Nasal cavity respiratory epithelium epithelial cell of viscerocranial mucosa (primary cell): ENCODE data around the gene JAML. TPM values are rescaled to one million over a fixed set of nuclear protein-coding genes. Genes with fewer than 3 reads are reported as not detected.

Source experiments
- total RNA-seq: library from RNA; depleted of rRNA; stranded (reverse); fragments of >200 nt; gene quantifications from 2 replicates; pipeline ENCODE4 v1.2.3, GENCODE V29; 2014

Gene JAML, protein sequence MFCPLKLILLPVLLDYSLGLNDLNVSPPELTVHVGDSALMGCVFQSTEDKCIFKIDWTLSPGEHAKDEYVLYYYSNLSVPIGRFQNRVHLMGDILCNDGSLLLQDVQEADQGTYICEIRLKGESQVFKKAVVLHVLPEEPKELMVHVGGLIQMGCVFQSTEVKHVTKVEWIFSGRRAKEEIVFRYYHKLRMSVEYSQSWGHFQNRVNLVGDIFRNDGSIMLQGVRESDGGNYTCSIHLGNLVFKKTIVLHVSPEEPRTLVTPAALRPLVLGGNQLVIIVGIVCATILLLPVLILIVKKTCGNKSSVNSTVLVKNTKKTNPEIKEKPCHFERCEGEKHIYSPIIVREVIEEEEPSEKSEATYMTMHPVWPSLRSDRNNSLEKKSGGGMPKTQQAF
- total RNA-seq = not detected in 2 replicates

DNA sequence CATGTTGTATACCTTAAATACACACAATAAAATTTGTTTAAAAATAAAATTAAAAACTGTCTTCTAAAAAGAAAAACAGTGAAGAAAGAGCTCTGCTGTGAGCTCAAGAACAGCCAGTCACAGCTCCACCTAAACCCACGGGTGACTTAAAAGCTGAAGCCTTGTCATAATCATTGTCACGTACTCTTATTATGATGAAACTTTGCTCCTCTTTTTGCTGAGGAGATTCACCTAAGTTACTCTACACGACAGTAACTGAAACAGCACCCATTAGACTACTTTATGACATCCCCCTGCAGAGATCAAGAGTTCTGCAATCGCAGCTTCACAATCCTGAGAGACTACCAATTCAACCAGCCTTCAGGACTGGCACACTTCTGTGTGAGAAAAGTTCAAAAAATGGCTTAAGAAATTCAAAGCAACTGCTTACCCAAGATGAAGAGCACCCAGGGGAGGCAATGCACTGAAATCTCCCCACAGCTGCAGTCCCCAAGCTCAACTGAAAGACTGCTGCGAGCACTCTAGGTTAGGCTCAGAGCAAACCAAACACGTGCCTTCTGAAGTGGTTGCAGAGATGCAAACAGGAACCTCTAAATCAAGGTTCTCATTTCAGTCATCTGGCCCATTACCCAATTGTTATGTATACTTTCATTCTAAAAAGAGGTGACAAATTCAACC is at the start of gene JAML:
JAML (minus strand) TSS at position 501 of the 678 bp plus-strand sequence. CDS start 10,145 bp downstream, outside the sequence.

DNA sequence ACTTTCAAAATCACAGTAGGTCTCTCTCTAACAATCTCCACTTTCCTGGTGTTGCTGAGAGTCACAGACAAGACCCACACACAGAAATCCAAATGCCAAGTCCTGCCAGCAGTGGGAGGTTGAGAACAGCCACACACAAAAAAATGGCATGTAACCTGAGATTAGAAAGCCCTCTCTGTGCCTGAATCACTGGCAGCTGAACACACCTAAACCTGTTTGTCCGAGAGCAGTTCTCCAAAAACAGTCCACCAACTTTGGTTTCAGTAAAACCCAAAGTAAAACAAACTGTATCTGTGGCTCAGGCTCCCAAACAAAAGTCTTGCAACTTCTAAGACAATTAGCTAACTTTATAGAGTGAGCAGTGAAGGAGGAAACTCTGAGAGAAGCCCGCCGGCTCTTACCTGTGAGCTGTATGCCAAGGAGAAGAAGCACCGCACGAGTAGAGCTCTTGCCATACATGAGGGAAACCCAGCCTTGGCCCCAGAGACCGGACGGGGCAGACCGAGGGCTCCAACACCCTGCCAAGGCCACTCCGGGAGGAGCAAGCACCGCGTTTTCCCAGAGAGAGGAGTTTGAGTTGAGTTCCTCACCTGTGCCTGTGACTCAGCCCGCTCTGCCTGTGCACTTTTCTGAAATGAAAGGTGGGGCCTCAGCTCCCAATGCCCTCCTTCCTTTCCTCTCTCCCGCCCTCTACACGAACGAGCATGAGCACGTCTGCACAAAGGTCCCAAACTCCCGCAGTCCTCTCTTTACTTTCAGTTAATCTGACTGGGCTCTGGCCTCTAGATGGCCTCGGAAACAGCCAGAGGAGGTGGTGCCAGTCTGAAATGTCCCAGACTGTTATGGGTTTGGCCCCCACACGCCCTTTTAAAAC is 39.1 kb upstream of the JAML start, which contains the start of gene MPZL2:
MPZL2 (minus strand) TSS at position 603 of the 874 bp plus-strand sequence; CDS start at position 459, 144 bp downstream.

DNA sequence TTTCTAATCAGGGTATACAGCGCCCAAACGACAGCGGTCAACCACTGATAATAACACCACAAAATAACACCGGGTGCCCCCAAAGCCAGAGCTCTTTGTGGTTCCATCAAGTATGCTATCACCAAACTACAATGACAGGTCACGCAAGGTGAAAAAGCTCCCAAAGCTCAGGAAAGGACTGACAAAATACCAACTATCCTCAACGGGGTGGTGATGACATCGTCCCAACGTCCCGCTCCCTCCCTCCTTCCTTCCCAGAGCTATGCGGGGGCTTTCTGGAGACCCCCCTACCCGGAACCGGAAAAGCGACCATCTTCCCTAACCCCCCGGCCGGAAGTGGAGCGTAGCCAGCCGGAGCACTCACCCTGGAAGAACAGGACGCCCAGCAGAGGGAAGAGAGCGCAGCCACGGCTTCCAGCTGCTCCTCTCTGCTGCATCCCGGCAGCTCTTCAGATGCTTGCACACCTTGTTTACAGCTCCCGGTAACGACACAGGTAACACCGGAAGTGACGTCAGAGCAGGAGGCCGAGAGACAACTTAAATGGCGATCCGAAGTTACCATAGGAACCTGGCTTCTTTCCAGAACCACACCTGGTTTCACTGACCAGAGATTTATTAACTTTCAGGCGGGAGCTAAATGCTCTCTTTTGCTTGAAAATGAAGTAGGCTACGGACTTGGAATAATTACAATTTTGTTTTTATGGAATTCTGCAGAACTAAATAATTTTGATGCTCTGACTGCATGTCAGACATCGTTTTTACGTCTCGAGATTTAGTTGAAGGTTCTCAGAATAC is 27.2 kb upstream of the JAML start, which contains the start of gene MPZL3:
MPZL3 (minus strand) TSS at position 508 of the 795 bp plus-strand sequence; CDS start at position 437, 71 bp downstream.

DNA sequence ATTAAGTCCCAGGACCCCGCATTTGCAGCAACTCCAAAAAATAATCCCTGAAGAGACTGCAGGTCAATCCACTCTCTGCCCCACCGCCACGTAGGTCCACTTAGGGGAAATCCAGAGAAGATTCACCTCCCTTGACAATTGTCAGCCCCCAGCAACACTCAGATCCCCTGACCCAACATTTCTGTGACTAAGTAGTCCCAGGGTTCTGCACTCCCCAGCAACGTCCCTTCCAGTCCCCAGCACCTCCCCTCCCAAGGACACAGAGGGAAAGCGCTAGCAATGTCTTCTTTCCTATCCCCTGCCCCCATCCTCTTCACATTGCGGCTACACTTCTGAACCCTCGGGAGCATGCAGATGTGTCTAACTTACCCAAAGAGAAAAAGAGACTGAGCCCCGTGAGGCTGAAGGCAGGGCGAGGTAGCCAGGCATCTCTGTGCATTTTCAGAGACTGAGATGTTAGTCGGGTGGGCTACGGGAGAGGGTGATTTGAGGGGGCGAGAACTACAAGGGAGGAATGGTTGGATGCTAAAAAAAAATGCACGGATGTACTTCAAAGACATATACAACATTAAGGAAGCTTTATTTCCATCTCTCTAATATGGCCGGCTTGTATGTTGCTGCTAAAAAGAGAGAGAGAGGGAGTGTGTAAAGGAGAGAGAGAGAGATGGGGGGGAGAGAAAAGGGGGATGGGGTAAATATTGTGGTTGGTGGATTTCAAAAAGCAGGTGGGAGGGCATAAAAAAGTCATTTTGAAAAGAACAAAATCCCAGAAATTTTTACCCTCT is 48.6 kb downstream of the JAML start, which contains the start of gene SCN2B:
SCN2B (minus strand) TSS at position 647 of the 785 bp plus-strand sequence; CDS start at position 439, 208 bp downstream.

DNA sequence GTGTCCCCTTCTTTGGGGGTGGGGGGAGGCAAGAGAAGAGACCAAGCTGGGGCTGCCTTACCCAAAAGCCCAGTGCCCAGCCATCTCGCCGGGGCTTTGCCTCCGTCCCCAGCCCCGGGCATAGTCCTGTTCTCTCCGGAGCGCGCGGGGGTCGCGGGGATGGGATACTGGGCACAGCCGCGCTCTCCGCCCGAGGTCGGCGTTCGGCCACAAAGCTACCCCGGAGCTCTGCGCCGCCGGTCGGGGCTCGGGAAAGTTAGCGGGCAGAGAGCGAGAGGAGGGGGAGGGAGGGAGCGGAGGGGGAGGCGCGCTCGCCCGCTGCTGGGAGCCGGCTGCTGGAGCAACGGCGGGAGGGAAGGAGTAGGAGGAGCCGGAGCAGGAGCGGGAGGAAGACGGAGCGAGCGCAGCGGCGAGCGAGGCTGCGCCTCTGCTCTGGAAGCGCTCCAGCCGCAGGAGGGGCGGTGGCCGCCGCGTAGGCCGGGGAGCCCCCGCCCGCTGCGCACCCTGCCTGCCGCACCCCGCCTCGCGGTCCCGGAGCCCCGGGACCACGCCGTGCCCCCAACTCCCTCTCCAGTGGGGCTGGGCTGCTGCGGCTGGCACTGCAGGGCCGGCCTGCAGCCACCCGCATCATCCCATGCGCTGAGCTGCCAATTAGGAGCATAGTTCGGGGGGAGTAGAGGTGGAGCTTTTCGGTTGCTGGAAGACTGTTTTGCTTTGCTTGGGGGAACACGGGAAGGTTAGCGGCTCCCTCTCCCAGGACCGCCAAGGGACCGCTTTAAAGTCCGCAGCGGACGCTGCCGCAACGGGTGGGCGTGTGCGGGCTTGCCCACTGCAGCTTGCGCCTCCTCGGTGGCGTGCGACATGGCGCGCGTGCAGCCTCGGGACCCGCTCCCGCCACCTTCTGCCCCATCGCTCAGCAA is 72.0 kb downstream of the JAML start, which contains the start of gene SCN4B:
SCN4B (minus strand) TSS at position 272 of the 920 bp plus-strand sequence; CDS start at position 122, 150 bp downstream.

Other genes starting within 250 kb of the JAML start
- under 0.01 TPM in 2 replicates for gene IL10RA, start 238.6 kb downstream of the JAML start, total RNA-seq
- gene TMPRSS4, start 147.9 kb downstream of the JAML start, total RNA-seq = 14.4 and 229 TPM in 2 replicates
- not detected in 2 replicates for gene SMIM35, start 138.0 kb downstream of the JAML start, total RNA-seq
- gene SCN4B, start 72.2 kb downstream of the JAML start, total RNA-seq = 0.68 and 2.6 TPM in 2 replicates
- under 0.01 and 0.57 TPM in 2 replicates for gene SCN2B, start 48.4 kb downstream of the JAML start, total RNA-seq
- gene MPZL3, start 27.4 kb upstream of the JAML start, total RNA-seq = 44.3 and 64.3 TPM in 2 replicates
- 48.2 and 140 TPM in 2 replicates for gene MPZL2, start 39.3 kb upstream of the JAML start, total RNA-seq
- 0.07 TPM in 1 of 2 replicates, not detected in the other for gene CD3E, start 79.7 kb upstream of the JAML start, total RNA-seq
- gene CD3D, start 117.7 kb upstream of the JAML start, total RNA-seq = not detected in 2 replicates
- gene CD3G, start 119.3 kb upstream of the JAML start, total RNA-seq = not detected in 2 replicates
- 24.3 and 32.5 TPM in 2 replicates for gene UBE4A, start 134.6 kb upstream of the JAML start, total RNA-seq
- 52.5 and 121 TPM in 2 replicates for gene ATP5MG, start 176.6 kb upstream of the JAML start, total RNA-seq
- 17.1 and 44.8 TPM in 2 replicates for gene KMT2A, start 211.5 kb upstream of the JAML start, total RNA-seq